GM21717 (cell line): Measurements from ENCODE around the gene SMPD3.

Experiments
- ATAC-seq: cut with Tn5 transposase; IDR thresholded peaks from one replicate; pipeline ENCODE4 v1.9.1; 2021; ENCODE audit warnings: mild to moderate bottlenecking, moderate library complexity; ENCODE audit not compliant: unreplicated experiment

Gene SMPD3

DNA sequence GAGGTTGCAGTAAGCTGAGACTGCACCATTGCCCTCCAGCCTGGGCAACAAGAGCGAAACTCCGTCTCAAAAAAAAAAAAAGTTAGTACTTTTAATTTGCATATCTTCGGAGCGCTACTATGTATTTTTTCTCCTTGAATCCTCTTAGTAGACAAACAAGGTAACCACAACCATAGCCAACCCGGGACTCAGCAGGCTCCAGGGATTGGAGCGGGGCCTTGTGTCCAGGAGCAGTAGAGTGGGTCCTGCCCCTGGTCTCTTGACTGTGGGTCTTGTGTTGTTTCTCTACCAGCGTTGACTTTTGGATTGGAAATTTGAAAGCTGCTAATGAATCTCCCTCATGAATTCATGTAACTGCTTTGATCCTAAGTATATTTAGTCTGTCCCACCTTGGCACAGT is 105.2 kb downstream of the SMPD3 start:
- no peak for ATAC-seq

DNA sequence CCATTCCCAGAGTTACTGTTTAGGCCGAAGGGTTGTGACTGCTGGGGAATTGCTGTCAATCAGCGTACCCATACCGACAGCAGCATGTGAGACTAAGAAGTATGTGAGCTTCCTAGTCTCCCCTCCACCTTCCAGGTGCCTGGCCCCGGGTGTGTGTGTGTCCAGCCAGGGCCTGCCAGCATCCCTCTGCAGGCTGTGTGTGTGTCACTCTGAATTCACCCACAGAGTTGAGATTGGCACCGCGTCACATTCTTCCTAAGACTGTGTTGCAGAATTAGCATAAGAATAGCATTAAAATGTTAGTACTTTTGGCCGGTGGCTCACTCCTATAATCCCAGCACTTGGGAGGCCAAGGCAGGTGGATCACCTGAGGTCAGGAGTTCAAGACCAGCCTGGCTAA is 105.7 kb downstream of the SMPD3 start:
- ATAC-seq = no peak

DNA sequence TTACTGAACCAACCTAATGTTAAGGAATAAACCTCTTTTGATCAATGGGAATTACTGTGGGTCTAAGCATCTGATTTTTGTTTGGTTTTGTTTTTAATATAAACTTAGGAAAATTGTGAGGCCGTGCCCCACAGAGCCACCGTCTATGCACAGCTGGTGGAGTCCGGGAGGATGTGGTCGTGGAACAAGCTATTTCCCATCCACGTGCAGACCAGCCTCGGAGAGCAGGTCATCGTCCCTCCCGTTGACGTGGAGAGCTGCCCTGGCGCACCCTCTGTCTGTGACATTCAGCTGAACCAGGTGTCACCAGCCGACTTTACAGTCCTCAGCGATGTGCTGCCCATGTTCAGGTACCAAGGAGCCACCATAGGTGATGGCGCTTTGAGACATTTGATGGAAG is 109.1 kb downstream of the SMPD3 start:
- no peak for ATAC-seq

DNA sequence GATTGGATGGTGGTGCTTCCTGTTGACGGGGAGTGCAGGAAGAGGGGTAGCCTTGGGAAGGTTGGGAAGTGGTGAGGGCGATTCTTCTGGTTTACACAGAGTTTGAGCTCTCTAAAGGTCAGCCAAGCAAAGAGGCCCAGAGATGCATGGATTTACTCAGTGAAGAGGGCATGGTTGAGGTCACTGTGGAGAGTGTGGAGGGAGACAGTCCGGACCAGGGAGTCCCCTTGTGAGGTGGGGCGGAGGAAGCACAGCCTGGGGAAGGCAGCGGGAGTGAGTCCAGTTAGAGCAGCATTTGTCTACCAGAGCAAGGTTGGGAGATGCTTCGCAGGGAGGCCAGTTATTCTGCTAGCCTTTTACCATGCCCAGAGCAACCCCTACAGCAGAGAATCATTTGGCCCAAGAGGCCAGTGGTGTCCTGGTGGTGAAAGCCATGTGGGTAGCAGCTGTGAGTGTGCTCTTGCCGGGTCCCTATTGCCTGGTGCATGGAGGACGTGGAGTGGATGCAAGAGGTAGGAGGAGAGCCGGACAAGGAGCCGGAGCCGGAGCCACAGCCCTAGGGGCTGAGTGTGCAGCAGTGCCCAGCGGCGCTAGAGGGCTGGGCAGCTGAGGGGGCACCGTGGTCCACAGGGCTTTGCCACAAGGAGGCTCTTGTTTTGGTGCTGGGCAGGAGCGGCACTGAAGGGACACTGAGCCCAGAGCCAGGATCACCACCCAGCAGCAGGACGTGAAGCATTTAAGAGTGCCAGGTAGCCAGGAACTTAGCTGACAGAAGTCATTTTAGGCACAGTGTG is 109.8 kb downstream of the SMPD3 start:
- ATAC-seq = no peak

DNA sequence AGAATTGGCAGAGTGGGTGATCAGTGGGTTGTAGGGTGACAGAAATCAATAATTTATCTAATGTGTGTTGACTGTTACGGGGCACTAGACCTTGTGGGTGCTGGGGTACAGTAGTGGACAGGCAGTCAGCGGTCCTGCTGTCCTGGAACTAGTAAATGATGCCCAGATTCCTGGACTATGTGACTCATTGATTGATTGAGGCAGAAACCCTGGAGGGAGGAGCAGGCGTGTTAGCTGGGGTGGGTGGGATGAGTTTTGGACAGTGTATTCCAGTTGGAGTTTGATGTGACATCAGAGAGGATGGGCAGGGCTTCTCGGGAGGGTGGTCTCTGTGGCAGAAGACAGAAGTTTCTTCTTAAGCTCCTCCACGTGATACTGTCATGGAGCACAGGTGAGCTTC is 113.1 kb downstream of the SMPD3 start:
- no peak for ATAC-seq

DNA sequence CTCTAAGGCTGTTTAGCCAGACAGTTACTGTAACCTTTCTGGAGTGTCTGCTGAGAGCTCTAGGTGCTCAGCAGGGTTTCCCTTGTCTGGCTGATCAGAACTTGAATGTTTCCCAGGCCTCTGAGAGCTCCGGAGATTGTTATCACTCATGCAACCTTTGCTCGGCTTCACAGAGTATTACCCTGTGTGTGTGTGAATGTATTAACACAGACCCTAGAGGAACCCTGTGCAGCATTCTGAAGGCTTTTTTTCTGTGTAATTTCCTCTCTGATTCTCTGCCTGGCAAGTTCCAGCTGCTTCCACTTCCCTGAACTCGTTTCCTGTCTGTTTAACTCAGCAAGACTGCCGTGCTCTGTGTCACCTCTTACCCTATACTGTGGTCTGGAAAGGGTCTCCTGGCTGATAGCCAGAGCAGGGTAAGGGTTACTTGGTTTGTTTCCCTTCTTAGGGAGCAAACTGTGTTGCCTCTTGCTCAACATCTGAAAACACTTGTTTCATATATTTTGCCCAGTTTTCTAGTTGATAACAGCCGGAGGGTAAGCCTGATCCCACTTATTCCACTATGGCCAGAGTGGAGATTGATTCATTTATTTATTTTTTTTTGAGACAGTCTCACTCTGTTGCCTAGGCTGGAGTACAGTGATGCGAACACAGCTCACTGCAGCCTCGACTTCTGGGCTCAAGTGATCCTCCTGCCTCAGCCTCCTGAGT is 115.7 kb downstream of the SMPD3 start:
- ATAC-seq = no peak

DNA sequence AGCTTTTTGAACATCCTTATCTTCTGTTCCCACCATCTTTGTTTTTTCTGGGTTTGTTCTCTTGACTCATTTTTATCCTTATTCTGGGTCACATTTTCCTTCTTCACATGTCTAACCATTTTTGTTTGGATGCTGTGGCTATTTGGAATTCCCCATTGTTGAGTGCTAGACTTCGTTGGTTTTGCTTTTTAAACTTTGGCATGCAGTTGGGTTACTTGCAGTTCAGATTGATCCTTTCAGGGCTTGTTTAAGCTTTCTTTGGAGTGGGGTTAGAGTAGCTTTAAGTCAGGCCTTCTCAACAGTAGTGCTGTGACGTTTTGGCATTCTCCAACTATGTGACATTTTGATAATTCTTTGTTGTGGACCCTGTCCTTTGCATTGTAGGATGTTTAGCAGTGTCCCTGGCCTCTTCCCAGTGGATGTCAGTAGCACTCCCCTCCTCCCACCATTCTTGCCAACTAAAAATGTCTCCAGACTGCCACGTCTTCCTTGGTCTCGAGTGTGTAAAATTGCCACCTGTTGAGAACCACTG is 116.4 kb downstream of the SMPD3 start:
- ATAC-seq = no peak

DNA sequence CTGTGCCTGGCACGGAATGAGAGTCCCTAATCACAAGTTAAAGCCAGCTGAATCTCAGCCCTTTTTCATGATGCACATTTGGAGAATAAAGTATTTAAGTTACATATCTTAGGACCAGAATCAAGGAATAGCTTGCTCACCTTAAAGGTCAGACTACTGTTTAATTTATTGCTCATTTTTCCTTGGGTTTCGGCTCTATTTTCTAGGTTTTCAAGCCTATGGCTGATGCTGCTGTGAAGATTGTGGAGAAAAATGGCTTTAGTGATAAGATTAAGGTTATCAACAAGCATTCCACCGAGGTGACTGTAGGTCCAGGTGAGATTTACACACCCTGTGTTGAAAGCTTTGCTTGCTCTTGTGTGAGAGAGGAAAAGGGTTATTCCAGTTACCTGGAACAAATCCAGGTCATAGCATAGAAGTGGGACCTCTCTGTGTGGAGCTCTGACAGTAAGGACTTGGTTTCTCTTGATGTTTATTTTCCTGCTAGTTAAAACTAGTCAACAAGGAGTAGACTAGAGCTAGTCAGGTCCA is 119.4 kb downstream of the SMPD3 start:
- ATAC-seq = no peak

DNA sequence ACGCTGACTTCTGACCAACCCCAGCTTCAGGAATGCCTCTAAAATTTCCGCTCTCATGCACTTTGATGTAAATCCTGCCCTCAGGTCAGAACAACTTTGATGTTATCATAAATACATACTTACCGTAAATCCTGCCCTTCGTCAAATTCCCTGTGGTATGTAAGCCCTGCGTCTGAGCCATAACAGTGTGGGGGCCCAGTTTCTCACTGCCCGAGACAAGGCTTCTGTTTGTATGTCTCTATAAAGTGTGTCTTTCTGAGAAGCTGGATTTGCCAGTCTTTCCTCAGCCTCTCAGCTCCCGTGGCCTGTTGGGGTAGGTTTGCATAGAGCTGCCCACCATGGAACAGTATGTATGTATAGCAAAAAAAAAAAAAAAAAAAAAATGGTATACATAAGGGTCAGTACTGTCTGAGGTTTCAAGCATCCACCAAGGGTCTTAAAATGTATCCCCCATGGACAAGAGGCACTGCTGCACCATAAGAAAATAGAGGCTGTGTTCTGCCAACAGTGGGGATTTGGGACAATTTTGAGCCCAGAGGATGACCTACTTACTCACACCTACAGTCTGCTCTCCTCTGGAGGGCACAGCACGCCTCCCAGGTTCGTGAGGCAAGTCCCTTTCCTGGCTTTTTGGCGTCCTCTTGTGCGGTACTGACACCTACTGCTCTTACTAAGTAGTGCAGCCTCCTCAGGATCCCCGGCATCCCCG is 120.0 kb downstream of the SMPD3 start:
- ATAC-seq = peak; percentile 67

DNA sequence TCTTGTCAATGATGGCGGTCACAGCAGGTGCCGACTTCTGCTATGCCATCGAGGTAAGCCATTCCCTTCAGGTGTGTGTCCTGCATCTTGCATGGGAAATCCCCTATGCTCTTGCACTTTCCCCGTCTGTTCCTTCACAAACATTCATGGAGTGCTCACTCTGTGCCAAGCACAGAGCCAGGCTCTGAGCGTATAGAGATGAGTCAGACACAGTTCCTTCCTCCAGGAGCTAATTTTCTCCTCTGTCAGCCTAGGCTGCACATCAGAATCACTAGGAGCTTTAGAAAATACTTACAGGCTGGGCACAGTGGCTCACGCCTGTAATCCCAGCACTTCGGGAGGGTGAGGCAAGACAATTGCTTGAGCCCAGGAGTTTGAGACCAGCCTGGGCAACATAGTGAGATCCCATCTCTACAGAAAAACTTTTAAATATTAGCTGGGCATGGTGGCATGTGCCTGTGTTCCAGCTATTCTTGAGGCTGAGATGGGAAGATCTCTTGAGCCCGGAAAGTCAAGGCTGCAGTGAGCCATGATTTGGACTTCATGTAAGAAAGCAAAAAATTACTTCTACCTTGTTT is 123.4 kb downstream of the SMPD3 start:
- no peak for ATAC-seq

DNA sequence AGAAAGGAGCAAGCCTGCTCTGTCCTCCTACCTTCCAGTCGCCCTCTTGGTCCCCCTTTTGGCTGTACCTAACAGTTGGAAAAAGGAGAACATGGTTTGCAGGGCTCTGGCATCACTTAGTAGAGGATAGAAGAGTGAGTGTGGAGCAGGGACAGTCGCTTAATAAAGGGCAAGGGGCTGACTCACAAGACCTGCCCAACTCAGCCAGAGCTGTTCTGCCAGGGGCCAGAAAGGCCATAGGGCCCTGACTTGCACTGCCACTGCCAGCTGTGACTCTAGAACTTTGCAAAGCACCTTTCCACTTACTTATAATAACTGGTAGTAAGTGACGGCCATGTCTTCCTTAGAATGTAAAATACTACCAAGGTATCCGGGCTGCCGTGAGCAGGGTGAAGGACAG is 124.0 kb downstream of the SMPD3 start:
- ATAC-seq = no peak

DNA sequence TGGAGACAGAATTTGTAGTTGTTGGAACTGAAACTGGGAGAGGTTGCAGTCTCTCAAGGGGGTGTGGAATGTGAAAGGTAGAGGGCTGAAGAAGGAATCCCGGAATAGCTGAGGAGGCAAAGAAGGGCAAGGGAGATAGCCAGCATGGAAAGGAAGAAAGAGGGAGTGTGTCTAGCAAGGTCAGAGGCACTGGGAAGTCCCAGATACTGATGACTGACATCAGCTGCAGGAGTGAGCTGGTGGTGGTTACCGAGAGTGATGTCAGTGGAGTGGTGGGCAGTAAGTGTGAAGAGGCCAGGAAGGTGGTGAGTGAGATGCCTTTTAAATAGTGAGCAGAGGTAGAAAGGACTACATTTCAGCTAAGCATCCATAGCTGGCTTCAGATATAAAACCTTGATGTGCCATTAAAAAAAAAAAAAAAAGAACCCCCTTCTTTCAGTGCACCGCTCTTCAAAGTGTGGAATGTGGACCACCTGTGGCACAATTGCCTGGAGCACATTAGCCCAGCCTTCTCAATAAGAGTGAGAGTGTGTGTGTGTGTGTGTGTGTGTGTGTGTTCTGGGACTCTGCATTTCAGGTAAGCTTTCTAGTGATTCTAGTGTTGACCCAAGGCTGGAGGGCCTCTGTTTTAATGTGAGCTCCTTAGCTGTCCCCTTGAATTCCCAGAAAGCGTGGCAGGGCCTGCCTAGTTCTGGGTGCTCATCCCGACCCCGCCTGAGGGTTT is 129.0 kb downstream of the SMPD3 start:
- no peak for ATAC-seq

DNA sequence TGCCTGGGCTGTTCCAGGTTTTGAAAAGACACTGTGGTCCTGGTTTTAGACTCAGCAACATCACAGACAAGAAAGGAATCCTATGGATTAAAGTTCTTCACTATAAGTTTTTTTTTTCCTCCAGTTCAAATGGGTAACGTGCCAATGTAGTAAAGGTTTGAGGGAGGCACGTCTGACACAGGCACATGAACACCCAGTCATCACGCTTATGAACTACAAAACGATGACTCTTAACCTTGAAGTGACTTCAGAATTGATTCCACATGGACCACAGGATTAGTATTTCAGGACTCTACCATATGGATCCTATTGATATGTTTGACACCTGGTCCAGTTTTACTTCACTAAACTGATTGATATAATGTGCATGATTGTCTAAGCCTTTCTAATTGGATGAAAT is 135.2 kb downstream of the SMPD3 start:
- ATAC-seq = no peak

DNA sequence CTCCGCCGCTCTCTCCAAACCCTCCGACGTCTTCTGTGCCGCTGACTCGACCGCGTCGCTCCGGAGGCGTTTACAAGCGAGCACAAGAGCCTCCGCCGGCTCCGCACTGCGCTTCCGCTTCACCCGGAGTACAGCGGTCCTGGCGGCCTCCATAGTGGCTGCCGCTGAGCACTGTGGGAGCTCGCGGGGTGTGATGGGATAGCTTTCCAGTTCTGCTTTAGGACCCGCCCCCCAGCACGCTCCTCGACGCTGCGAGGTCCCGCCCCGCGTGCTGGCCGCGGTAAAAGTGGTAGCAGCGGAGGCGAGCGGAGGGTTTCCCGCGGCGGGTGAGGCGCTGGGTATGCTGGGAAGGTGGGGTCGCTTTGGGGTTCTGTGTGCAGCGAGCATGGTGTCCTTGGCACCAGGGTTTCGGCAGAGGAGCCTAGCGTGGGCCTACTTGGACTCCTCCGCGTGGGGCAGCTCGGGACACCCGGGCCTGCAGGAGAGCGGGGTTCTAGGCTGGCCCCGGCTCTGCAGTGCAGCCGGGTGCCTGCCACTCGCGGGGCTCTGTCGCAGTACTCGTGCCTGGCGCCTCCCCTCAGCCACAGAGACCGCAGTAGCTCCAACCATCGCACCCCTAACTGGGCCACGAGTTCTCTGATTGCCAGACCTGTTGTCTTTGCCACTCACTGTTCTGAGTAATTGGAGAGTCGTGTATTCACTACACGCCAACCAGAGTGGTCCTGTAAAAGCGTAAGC is 137.4 kb downstream of the SMPD3 start, which contains the start of the genes PRMT7 and SLC7A6OS:
Gene PRMT7 (plus strand): TSS at position 246 of the 738 bp plus-strand sequence. CDS start 4,961 bp downstream, outside the sequence.
Gene SLC7A6OS (minus strand): TSS at position 173 of the 738 bp plus-strand sequence. CDS start 20 bp downstream, at position 153.
- peak; percentile 95 for ATAC-seq

DNA sequence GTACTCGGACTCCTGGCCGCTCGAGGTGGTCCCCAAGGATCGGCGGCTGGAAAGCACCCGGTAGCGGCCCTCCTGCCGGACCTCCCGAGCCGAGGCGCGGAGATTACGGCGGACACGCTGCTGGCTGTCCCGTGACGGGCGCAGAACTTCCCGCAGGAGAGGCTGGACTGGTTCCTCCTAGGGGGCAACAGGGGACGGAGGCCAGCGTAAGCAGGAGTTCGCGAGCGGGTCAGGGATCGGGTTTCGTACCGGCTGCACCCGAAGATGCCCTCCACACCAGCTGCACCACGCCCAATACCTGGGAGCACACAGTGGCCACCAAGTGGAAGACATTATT is 137.9 kb downstream of the SMPD3 start:
- ATAC-seq = peak; percentile 24

DNA sequence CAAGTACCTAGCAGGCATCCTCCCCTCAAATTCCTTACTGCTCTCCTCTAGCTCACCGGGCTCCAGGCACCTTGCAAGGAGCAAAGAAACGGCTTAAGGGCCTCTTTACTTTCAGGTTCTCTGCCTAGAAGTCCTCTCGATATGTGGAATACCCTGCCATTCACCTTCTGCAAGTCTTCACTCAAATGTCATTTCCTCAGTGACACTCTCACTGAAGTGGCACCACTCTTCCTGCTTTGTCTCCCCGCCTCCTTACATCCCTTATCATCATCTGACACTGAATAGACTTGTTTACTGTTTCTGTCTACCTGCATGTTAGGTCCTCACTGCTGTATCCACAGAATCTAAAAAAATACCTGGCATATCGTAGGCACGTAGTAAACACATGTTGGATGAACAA is 138.5 kb downstream of the SMPD3 start:
- ATAC-seq = no peak
